HepG2 (cell line): ENCODE measurements around the gene KLC3. TPM values are rescaled to one million over a fixed set of nuclear protein-coding genes. Genes with fewer than 3 reads are reported as not detected.

Experiments used
- ARNT ChIP-seq: fragments of 450-650 bp; IDR thresholded peaks from 2 replicates; pipeline ENCODE4 v1.6.1; 2017
- BORCS8-MEF2B ChIP-seq: sonication (generic); formaldehyde crosslinking; IDR thresholded peaks from 2 replicates; pipeline ENCODE4 v1.8.0; 2022; ENCODE audit warnings: mild to moderate bottlenecking, missing genetic modification reagents
- GTF2F1 ChIP-seq: fragments of 150-350 bp; IDR thresholded peaks from 2 replicates; pipeline ENCODE4 v1.6.1; 2014; ENCODE audit warnings: low read length
- HNRNPUL1 ChIP-seq: fragments of 200-400 bp; formaldehyde crosslinking; IDR thresholded peaks from 2 replicates; pipeline ENCODE4 v1.6.1; 2017; ENCODE audit warnings: low read depth, mild to moderate bottlenecking, low read length, moderate library complexity
- MAFK ChIP-seq, 2 experiments: IDR thresholded peaks in 1 of 2; conservative IDR thresholded peaks in 1 of 2; 2 replicates each; pipeline ENCODE4 v1.6.1; 2011; ENCODE audit warnings: improper control_type of control experiment in 2 of 2, low read length in 2 of 2
- PCBP1 ChIP-seq: fragments of 200-400 bp; formaldehyde crosslinking; IDR thresholded peaks from 2 replicates; pipeline ENCODE4 v1.6.1; 2017; ENCODE audit warnings: mild to moderate bottlenecking, low read depth, low read length, borderline replicate concordance
- RAD51 ChIP-seq: fragments of 450-650 bp; IDR thresholded peaks from 2 replicates; pipeline ENCODE4 v1.6.1; 2016; ENCODE audit warnings: borderline replicate concordance
- REST ChIP-seq, 2 experiments: IDR thresholded peaks; 2 replicates each; pipeline ENCODE4 v1.6.1; 2011 to 2012; ENCODE audit warnings: low read length in 2 of 2, borderline replicate concordance in 1 of 2, low read depth in 1 of 2, mild to moderate bottlenecking in 1 of 2, moderate library complexity in 1 of 2
- SMAD3 ChIP-seq: sonication (generic); formaldehyde crosslinking; IDR thresholded peaks from 2 replicates; pipeline ENCODE4 v1.4.0; 2020; ENCODE audit warnings: missing genetic modification reagents
- SNAPC5 ChIP-seq: sonication (generic); formaldehyde crosslinking; IDR thresholded peaks from 2 replicates; pipeline ENCODE4 v1.8.1; 2023; ENCODE audit warnings: mild to moderate bottlenecking, missing genetic modification reagents, borderline replicate concordance
- SOX13 ChIP-seq, 3 experiments: fragments of 450-650 bp in 1 of 3; sonication (generic) in 1 of 3; formaldehyde crosslinking in 1 of 3; IDR thresholded peaks in 2 of 3; conservative IDR thresholded peaks in 1 of 3; 2 replicates each; pipeline versions ENCODE4 v1.5.0 to v1.6.1; 2016 to 2020; ENCODE audit warnings: antibody characterized with exemption in 1 of 3, mild to moderate bottlenecking in 1 of 3, missing compliant biosample characterization in 1 of 3, missing genetic modification reagents in 1 of 3, moderate library complexity in 1 of 3
- SPEN ChIP-seq: sonication (generic); formaldehyde crosslinking; IDR thresholded peaks from 2 replicates; pipeline ENCODE4 v1.5.1; 2020; ENCODE audit warnings: low read depth, mild to moderate bottlenecking, missing genetic modification reagents
- SSRP1 ChIP-seq: IDR thresholded peaks from 2 replicates; pipeline ENCODE4 v1.6.1; 2016; ENCODE audit warnings: control low read depth
- THAP11 ChIP-seq: IDR thresholded peaks from 2 replicates; pipeline ENCODE4 v1.6.1; 2016; ENCODE audit warnings: missing biosample characterization, missing genetic modification reagents
- YEATS4 ChIP-seq: sonication (generic); formaldehyde crosslinking; IDR thresholded peaks from 2 replicates; pipeline ENCODE4 v1.4.0; 2020; ENCODE audit warnings: missing genetic modification reagents, borderline replicate concordance
- ZBTB34 ChIP-seq: sonication (generic); formaldehyde crosslinking; IDR thresholded peaks from 2 replicates; pipeline ENCODE4 v1.8.0; 2022; ENCODE audit warnings: mild to moderate bottlenecking, missing genetic modification reagents
- ZMAT3 ChIP-seq: sonication (generic); formaldehyde crosslinking; conservative IDR thresholded peaks from 2 replicates; pipeline ENCODE4 v1.7.0; 2021; ENCODE audit warnings: missing genetic modification reagents
- ZNF775 ChIP-seq: sonication (generic); formaldehyde crosslinking; IDR thresholded peaks from 2 replicates; pipeline ENCODE4 v1.4.0; 2020; ENCODE audit warnings: missing genetic modification reagents, mild to moderate bottlenecking, moderate library complexity, borderline replicate concordance
- ZNF777 ChIP-seq: sonication (generic); formaldehyde crosslinking; IDR thresholded peaks from 2 replicates; pipeline ENCODE4 v1.4.0; 2020; ENCODE audit warnings: missing genetic modification reagents
- polyA plus RNA-seq, 8 experiments: library from polyadenylated mRNA; depleted of rRNA in 3 of 8; stranded (reverse) in 7 of 8; unstranded in 1 of 8; fragments of >200 nt; fragmentation: Illumina TruSeq in 4 of 8; extraction: Trizol in 4 of 8; gene quantifications; 2 replicates each; pipeline versions ENCODE4 v1.2.1 to v1.2.3, GENCODE V29; 2011 to 2016; ENCODE audit warnings: low read depth in 4 of 8, missing spikeins in 1 of 8, mixed read lengths in 1 of 8; ENCODE audit not compliant: insufficient read depth in 1 of 8
- total RNA-seq, 5 experiments: library from RNA; depleted of rRNA; stranded (reverse); fragments of >200 nt; fragmentation: Illumina TruSeq; extraction: Trizol; gene quantifications; 2 replicates each; pipeline ENCODE4 v1.2.3, GENCODE V29; 2016; ENCODE audit warnings: low read depth in 1 of 5
- TF ChIP-seq, protein P1 (sequence below): sonication (generic); formaldehyde crosslinking; IDR thresholded peaks from 2 replicates; pipeline ENCODE4 v1.4.0; 2020; ENCODE audit warnings: mild to moderate bottlenecking, missing genetic modification reagents
- TF ChIP-seq, protein P2 (sequence below): sonication (generic); formaldehyde crosslinking; IDR thresholded peaks from 2 replicates; pipeline ENCODE4 v1.8.0; 2022; ENCODE audit warnings: mild to moderate bottlenecking, missing genetic modification reagents, moderate library complexity
- TF ChIP-seq, protein P3 (sequence below): sonication (generic); formaldehyde crosslinking; IDR thresholded peaks from 2 replicates; pipeline ENCODE4 v1.9.0; 2022; ENCODE audit warnings: low read depth, missing genetic modification reagents

The KLC3 gene
- total and polyA plus RNA-seq, 2 of the 13 experiments (the other 11 are each of a cell fraction or from before 2014, with no cell fraction given): 0.13 TPM; not detected in 1

DNA sequence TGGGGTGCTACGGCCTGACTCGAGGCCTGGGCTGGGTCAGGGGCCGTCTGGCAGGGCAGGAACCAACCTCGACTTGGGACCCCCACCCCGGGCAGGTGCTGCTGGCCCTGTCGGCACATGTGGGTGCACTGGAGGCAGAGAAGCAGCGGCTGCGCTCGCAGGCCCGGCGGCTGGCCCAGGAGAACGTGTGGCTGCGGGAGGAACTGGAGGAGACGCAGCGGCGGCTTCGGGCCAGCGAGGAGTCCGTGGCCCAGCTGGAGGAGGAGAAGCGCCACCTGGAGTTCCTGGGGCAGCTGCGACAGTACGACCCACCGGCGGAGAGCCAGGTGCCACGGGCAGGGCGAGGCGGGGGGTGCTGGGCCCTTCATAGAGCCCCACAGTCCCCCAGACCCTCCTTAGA is 5.9 kb downstream of the KLC3 start (continued):
- TF ChIP-seq ZNF777 (CRISPR knock-in tag) (no peak), YEATS4 (no peak), PCBP1 (no peak), SPEN (CRISPR knock-in tag) (no peak), THAP11 (no peak), SNAPC5 (CRISPR knock-in tag) (no peak), ARNT (no peak), BORCS8-MEF2B (CRISPR knock-in tag) (no peak), ZNF775 (CRISPR knock-in tag) (no peak), RAD51 (no peak), HNRNPUL1 (no peak), SMAD3 (CRISPR knock-in tag) (no peak), REST (IDR thresholded peaks at IDR 0.05; ENCODE audit: borderline replicate concordance in 1 of 2, low read depth in 1 of 2, low read length in 2 of 2) (no peak), ZMAT3 (CRISPR knock-in tag) (no peak), GTF2F1 (no peak), SSRP1 (CRISPR knock-in tag) (no peak), ZBTB34 (CRISPR knock-in tag) (no peak), SOX13 (IDR thresholded peaks at IDR 0.05) (no peak), SOX13 (CRISPR knock-in tag; conservative IDR thresholded peaks at IDR 0.05 in 1 of 2, IDR thresholded peaks at IDR 0.05 in 1 of 2) (no peak), MAFK (conservative IDR thresholded peaks at IDR 0.05 in 1 of 2, IDR thresholded peaks at IDR 0.05 in 1 of 2; ENCODE audit: low read length in 2 of 2) (no peak)
- TF ChIP-seq, protein P1, sequence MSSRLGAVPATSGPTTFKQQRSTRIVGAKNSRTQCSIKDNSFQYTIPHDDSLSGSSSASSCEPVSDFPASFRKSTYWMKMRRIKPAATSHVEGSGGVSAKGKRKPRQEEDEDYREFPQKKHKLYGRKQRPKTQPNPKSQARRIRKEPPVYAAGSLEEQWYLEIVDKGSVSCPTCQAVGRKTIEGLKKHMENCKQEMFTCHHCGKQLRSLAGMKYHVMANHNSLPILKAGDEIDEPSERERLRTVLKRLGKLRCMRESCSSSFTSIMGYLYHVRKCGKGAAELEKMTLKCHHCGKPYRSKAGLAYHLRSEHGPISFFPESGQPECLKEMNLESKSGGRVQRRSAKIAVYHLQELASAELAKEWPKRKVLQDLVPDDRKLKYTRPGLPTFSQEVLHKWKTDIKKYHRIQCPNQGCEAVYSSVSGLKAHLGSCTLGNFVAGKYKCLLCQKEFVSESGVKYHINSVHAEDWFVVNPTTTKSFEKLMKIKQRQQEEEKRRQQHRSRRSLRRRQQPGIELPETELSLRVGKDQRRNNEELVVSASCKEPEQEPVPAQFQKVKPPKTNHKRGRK (CRISPR knock-in tag): no peak
- TF ChIP-seq, protein P2, sequence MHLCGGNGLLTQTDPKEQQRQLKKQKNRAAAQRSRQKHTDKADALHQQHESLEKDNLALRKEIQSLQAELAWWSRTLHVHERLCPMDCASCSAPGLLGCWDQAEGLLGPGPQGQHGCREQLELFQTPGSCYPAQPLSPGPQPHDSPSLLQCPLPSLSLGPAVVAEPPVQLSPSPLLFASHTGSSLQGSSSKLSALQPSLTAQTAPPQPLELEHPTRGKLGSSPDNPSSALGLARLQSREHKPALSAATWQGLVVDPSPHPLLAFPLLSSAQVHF: no peak
- TF ChIP-seq, protein P3, sequence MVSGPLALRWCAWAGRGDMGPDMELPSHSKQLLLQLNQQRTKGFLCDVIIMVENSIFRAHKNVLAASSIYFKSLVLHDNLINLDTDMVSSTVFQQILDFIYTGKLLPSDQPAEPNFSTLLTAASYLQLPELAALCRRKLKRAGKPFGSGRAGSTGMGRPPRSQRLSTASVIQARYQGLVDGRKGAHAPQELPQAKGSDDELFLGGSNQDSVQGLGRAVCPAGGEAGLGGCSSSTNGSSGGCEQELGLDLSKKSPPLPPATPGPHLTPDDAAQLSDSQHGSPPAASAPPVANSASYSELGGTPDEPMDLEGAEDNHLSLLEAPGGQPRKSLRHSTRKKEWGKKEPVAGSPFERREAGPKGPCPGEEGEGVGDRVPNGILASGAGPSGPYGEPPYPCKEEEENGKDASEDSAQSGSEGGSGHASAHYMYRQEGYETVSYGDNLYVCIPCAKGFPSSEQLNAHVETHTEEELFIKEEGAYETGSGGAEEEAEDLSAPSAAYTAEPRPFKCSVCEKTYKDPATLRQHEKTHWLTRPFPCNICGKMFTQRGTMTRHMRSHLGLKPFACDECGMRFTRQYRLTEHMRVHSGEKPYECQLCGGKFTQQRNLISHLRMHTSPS (CRISPR knock-in tag): no peak
